ENCODE measurements around the gene TMEM212. TPM values are rescaled to one million over a fixed set of nuclear protein-coding genes. Genes with fewer than 3 reads are reported as not detected.

TMEM212 gene
- total and polyA plus RNA-seq, 9 of the 15 experiments (the other 6 are each of a cell fraction or from before 2014, with no cell fraction given), result not detected

DNA sequence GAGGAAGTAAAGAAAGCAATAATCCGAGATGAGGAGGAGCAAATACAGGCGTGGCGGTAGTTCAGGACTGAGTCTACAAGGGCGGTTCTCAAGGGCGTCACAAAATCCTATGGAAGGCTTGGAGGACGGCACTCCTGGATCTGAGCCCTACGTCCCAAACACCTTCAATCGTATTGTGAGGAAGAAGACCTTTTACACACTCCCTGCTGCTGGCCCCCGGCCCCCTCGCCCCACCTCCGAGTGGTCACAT lies 33.6 kb upstream of the TMEM212 start:
- Histone ChIP-seq H3K9ac (ENCODE audit: insufficient read depth in 1 of 2, low read depth in 2 of 2, low read length in 2 of 2) (peak overlapping the region; percentile 74 to 91), H3K79me2 (ENCODE audit: control insufficient read depth, insufficient read depth, low read length) (peaks cover 60% of the 10 kb centered on the region), H3K4me1 (replicated peaks in 1 of 2; ENCODE audit: control insufficient read depth in 2 of 2, insufficient read depth in 2 of 2, low read length in 2 of 2) (peaks cover 32 to 57% of the 10 kb centered on the region in 2 experiments), H3K4me3 (peak overlapping the region; percentile 81), H3K36me3 (ENCODE audit: control insufficient read depth, insufficient read depth, low read length) (no peaks in the 10 kb centered on the region), H3K4me2 (ENCODE audit: insufficient read depth, low read length) (peak overlapping the region; percentile 92), H3K9me1 (ENCODE audit: control insufficient read depth, insufficient read depth, low read length) (no peaks in the 10 kb centered on the region), H2AFZ (ENCODE audit: low read depth, low read length) (peak overlapping the region; percentile 93), H3K27ac (ENCODE audit: extremely low read depth, low read depth, low read length) (peak overlapping the region; percentile 84), H4K20me1 (replicated peaks; ENCODE audit: control insufficient read depth, insufficient read depth, low read length) (no peaks in the 10 kb centered on the region), H3K27me3 (ENCODE audit: control insufficient read depth in 2 of 2, insufficient read depth in 2 of 2, low read length in 2 of 2) (no peaks in the 10 kb centered on the region), H3K9me3 (replicated peaks; ENCODE audit: control insufficient read depth, insufficient read depth, low read depth, low read length) (no peaks in the 10 kb centered on the region)
- ATAC-seq (peak; percentile 33), DNase-seq (ENCODE audit: extremely low read depth in 1 of 4, low spot score in 3 of 4) (peak in 1 of 4 experiments; percentile 73), FAIRE-seq (no peak)
- ChIA-PET CTCF (ENCODE audit: low intra/inter-chr PET ratio) (no interaction called here), POLR2A (interaction anchor here (0.7 to 1.3 kb wide), 6 partner anchors 8 to 616 kb away, joined by 3 to 5 read pairs (median 4); no protein-coding TSS in a partner anchor)
- WGBS (ENCODE audit: insufficient coverage, low coverage, missing lambda C conversion rate), result 0% methylated on average over 11 of the region's 11 CpGs
- BruUV-seq (replicated peaks), result no TSS peak
- intact Hi-C loops (cut with micrococcal nuclease) (no loop called here), in situ Hi-C loops (cut with MboI) (no loop called here)
- TF ChIP-seq ZNF311 (CRISPR knock-in tag; IDR thresholded peaks at IDR 0.05), result no peak
- TF ChIP-seq, protein P1, sequence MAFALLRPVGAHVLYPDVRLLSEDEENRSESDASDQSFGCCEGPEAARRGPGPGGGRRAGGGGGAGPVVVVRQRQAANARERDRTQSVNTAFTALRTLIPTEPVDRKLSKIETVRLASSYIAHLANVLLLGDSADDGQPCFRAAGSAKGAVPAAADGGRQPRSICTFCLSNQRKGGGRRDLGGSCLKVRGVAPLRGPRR (CRISPR knock-in tag; IDR thresholded peaks at IDR 0.05), result no peak
- no peak for TF ChIP-seq LARP7 (IDR thresholded peaks at IDR 0.05)
- no peak for TF ChIP-seq YBX1 (IDR thresholded peaks at IDR 0.05)
- no peak for TF ChIP-seq CHD2 (IDR thresholded peaks at IDR 0.05; ENCODE audit: low read depth, low read length)
- no peak for TF ChIP-seq SRSF7 (optimal IDR thresholded peaks at IDR 0.05; ENCODE audit: low read depth, low read length)
- TF ChIP-seq GATAD2A (IDR thresholded peaks at IDR 0.05), result no peak
- no peak for TF ChIP-seq JUNB (CRISPR knock-in tag; conservative IDR thresholded peaks at IDR 0.05)
- no peak for TF ChIP-seq NFE2L1 (tag; IDR thresholded peaks at IDR 0.05; ENCODE audit: borderline replicate concordance, low read depth)
- TF ChIP-seq NONO (IDR thresholded peaks at IDR 0.05; ENCODE audit: low read depth in 2 of 2, low read length in 1 of 2), result no peak
- TF ChIP-seq THRAP3 (IDR thresholded peaks at IDR 0.05; ENCODE audit: borderline replicate concordance), result no peak
- no peak for TF ChIP-seq RBM39 (optimal IDR thresholded peaks at IDR 0.05; ENCODE audit: low read depth, low read length)
- TF ChIP-seq, protein P2, sequence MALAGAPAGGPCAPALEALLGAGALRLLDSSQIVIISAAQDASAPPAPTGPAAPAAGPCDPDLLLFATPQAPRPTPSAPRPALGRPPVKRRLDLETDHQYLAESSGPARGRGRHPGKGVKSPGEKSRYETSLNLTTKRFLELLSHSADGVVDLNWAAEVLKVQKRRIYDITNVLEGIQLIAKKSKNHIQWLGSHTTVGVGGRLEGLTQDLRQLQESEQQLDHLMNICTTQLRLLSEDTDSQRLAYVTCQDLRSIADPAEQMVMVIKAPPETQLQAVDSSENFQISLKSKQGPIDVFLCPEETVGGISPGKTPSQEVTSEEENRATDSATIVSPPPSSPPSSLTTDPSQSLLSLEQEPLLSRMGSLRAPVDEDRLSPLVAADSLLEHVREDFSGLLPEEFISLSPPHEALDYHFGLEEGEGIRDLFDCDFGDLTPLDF (CRISPR knock-in tag; IDR thresholded peaks at IDR 0.05), result no peak
- TF ChIP-seq ARHGAP35 (IDR thresholded peaks at IDR 0.05; ENCODE audit: partially characterized antibody), result no peak
- TF ChIP-seq, protein P3, sequence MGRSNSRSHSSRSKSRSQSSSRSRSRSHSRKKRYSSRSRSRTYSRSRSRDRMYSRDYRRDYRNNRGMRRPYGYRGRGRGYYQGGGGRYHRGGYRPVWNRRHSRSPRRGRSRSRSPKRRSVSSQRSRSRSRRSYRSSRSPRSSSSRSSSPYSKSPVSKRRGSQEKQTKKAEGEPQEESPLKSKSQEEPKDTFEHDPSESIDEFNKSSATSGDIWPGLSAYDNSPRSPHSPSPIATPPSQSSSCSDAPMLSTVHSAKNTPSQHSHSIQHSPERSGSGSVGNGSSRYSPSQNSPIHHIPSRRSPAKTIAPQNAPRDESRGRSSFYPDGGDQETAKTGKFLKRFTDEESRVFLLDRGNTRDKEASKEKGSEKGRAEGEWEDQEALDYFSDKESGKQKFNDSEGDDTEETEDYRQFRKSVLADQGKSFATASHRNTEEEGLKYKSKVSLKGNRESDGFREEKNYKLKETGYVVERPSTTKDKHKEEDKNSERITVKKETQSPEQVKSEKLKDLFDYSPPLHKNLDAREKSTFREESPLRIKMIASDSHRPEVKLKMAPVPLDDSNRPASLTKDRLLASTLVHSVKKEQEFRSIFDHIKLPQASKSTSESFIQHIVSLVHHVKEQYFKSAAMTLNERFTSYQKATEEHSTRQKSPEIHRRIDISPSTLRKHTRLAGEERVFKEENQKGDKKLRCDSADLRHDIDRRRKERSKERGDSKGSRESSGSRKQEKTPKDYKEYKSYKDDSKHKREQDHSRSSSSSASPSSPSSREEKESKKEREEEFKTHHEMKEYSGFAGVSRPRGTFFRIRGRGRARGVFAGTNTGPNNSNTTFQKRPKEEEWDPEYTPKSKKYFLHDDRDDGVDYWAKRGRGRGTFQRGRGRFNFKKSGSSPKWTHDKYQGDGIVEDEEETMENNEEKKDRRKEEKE (IDR thresholded peaks at IDR 0.05; ENCODE audit: borderline replicate concordance in 1 of 2, control insufficient read depth in 1 of 2, low read depth in 2 of 2, low read length in 1 of 2), result no peak
- TF ChIP-seq SP2 (IDR thresholded peaks at IDR 0.05; ENCODE audit: extremely low read depth, low read depth, low read length, poor library complexity, severe bottlenecking), result no peak
- TF ChIP-seq CAMTA2 (CRISPR knock-in tag; conservative IDR thresholded peaks at IDR 0.05), result no peak
- TF ChIP-seq, protein P4, sequence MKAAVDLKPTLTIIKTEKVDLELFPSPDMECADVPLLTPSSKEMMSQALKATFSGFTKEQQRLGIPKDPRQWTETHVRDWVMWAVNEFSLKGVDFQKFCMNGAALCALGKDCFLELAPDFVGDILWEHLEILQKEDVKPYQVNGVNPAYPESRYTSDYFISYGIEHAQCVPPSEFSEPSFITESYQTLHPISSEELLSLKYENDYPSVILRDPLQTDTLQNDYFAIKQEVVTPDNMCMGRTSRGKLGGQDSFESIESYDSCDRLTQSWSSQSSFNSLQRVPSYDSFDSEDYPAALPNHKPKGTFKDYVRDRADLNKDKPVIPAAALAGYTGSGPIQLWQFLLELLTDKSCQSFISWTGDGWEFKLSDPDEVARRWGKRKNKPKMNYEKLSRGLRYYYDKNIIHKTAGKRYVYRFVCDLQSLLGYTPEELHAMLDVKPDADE (conservative IDR thresholded peaks at IDR 0.05; ENCODE audit: control insufficient read depth, low read depth, low read length), result no peak
- no peak for TF ChIP-seq PML (IDR thresholded peaks at IDR 0.05; ENCODE audit: low read length)
- no peak for TF ChIP-seq SMAD3 (CRISPR knock-in tag; conservative IDR thresholded peaks at IDR 0.05)
